GM21390 (cell line): ENCODE data around the gene CACNA1S.

ENCODE experiments used
- ATAC-seq: cut with Tn5 transposase; IDR thresholded peaks from one replicate; pipeline ENCODE4 v1.9.1; 2021; ENCODE audit not compliant: unreplicated experiment

Gene CACNA1S

DNA sequence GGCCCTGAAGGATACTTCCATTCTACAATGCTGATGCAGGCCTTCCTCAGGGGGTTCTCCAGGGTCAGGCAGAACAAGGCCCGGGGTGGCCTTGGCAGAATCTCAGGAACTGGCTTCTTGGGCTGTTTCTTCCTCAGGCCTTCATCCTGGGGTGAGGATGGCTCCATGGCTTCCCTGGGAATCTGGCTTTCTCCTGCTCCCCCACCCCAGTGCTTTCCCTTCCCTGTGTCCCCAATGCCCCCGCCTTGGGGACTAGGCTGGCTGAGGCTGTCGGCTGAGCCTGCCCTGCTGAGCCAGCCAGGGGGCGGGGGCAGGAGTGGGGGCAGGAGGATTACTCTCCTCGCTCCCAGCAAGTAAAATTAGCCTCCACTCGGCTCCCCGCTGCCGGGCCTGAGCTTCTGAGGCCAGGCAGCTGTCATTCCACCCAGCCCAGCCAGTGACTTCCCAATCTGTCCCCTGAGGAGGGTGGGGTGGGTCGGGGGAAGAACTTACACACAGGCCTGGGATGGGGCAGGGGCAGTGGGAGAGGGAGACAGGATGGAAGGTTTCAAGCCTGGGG, at the start of gene CACNA1S:
CACNA1S (minus strand) TSS at position 254 of the 559 bp plus-strand sequence; CDS start at position 167, 87 bp downstream.
- ATAC-seq = no peak

DNA sequence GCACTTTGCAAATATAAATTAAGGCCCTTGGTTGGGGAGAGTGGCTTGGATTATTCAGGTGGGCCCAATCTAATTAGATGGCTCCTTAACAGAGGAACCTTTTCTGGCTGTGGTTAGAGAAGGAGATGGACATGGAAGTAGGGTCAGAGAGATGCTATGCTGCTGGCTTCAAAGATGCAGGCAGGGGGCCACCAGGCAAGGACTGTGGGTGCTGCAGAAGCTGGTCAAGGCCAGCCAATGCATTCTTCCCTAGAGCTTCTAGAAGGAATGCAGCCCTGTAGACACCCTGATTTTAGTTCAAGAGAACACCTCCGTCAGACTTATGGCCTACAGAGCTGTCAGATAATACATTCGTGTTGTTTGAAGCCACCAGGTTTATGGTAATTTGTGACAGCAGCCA, 45.7 kb upstream of the CACNA1S start:
- ATAC-seq = no peak

DNA sequence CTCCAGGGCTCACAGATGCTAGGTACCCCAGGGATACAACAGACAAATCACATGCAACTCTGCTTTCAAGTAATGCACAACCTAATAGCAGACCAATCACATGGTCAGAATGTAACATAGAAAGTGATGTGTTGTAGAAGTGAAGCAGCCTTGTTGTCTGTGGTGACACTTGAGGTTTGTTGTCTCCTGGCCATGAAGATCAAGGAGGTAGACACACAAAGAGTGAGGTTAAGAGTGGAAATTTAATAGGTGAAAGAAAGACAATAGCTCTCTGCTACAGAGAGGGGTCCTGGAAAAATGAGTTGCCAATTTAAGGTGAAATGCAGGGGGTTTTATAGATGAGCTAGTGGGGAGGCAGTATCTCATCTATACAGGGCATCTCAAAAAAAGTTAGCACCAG, 44.6 kb upstream of the CACNA1S start:
- ATAC-seq = no peak

DNA sequence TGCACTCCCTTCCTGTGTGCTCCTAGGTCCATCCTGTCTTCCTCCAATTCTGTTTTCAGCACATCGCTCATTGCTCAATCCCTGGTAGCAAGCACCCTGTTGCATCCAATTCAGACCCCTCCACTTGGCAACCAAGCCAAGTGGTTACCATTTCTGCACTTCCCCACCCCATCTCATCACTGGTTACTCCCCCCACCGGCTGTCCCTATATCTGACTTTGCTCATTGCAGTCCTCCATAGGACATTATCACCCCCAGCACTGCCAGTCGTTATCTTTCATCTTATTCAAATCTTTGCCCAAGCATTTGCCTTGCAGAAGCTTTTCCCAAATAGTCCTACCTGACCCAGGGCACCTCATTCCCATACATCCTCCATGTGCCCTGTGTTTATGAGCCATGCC, 44.1 kb upstream of the CACNA1S start:
- no peak for ATAC-seq

DNA sequence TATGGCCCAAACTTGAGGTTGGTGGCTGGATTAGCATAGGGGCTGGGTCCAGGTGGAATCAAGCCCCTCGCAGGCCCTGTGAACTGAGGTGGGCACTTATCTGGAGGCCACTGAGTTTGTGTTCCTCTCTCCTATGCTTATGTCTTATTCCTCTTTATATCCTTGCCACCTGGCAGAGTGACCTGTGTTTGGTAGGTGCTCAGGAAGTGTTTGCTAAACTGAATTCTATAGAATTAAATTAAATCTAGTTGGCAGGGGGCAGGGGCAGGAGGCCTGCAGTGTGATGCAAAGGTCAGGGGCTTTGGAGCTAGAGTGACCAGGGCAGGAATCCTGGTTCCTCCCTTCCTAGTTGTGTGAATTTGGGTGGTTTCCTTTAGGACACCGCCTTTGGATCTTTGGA, 43.1 kb upstream of the CACNA1S start:
- no peak for ATAC-seq

DNA sequence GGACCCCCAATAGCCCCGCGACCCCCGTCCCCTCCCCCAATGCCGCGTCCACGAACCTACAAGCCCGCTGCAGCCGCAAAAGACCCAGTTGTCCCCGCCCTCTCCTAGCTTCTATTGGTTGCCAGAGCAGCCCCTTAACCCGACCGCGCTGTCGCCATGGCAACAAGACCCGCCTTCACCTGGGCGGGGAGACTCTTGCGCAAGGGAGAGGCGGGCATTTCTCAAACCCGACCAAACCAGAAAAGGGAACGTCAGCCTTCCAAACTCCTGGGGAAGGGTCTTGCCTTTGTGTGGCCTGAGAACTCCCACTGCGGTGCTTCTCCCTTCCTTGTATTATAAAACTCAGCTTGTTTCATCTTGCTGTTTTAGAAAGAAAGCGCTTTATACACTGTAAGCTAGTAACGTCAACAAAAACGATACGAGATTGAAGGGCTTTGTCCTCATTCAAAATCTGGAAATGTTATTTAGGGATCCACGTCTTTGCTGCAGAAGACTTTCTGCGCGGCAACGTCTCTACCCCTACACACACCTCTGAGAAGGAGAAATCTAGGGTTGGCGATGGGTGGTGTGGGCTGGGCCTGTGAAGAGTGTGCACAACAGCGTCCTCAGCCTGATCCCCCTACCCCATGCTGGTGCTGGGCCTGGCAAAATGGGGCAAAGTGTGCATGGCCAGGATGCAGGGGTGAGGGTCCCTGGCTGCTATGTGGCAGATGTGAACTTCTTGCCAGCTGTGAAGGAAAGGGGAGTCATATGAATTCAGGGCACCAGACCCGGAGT, 42.4 kb upstream of the CACNA1S start, which contains the start of gene TMEM9:
TMEM9 (minus strand) TSS at position 86 of the 777 bp plus-strand sequence. CDS start 551 bp downstream, outside the sequence.
- ATAC-seq = peak; percentile 97

GRCh38 chr1:201153474-201154388, 41.5 kb upstream of the CACNA1S start:
- ATAC-seq = peak; percentile 77

GRCh38 chr1:201149400-201149799, 37.2 kb upstream of the CACNA1S start:
- no peak for ATAC-seq

DNA sequence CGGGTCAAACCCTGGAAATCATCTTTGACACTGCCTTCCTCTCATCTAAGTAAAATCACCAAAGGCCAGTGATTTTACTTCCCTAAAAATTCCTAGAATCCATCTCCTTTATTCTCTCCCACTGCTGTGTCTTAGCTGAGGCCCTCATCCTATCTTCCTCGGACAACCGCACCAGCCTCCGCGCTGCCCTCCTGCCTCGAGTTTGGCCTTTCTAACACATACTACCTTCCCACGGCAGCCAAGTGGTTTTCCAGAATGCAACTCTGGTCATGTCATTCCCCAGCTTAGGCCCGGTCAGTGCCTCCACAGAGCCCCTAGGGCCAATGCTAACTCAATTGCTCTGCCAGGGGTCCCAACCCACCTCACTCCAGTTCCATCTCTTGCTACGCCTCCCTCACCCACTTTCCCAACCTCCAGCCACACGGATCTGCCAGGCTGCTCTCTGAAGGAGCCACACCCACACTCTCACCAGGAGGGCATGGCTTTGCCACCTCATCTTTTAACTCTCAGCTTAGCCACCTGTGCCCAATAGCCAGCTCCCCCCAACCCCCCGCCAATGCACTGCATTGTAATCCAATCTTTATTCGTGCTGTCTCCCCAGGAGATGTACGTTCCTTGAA, 35.3 kb upstream of the CACNA1S start:
- no peak for ATAC-seq

GRCh38 chr1:201146626-201147390, 34.6 kb upstream of the CACNA1S start:
- no peak for ATAC-seq

- no peak for ATAC-seq
These were observed 33.6 kb upstream of the CACNA1S start for GRCh38 chr1:201145816-201146215.

DNA sequence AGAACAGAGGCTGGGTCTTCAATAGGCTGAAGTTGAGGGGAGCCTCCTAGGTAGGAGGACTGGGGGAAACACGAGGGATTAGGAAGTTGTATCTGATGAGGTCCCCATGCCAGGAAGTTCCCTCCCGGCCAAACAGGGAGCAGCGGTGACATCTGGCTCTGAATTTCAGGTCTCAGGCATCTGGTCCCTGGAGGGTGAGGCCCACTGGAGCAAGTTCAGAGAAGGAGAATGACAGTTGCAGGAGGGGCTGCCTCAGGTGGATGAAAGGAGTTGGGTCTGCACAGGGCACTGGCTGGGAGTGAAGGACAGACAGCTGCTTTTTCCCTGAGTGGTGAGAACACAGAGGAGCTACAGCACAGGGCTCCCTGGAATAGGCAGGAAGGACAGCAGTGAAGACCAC, 32.9 kb upstream of the CACNA1S start:
- no peak for ATAC-seq

- ATAC-seq = no peak
These were observed 32.5 kb upstream of the CACNA1S start for GRCh38 chr1:201144701-201145100.

- no peak for ATAC-seq
These were observed 31.8 kb upstream of the CACNA1S start for GRCh38 chr1:201143726-201144635.

DNA sequence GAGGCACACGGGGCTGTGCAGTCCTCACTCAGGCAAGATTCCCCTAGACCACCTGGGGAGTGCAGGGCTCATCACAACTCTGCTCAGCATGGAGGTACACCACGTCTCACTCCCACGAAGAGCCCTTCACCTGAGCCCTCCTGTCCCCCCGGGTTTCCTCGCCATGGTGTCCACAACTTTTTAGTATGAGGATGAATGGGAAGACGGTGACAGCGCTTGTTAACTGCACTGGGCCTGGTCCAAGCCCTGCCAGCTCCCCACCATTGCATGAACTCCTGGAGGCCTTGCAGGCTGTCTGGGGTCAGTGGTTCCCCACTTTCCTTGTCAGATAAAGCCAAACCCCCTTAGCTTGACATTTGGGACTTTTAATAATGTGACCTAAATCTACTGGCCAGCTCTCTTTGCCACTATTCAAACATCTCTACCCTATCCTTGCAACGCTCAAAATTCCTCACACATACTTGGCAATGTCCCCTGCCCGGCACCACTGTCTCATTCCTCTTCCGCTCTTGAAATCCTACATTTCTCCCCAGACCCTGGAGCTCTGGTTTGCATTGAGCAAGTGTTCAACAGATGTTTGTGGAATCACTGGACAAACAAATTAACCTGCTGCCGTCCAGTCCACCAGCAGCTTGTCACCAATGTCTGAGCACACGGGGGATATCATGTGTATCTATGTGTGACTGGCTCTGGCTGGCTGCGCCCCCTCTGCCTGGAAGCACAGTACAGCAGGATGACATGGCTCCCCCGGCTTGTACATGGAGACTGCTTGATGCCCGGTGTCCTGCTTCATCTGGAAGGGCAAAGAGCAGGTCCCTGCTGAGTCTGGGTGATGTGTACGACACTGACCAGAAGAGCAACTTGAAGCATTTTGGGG, 30.9 kb upstream of the CACNA1S start:
- ATAC-seq = no peak

GRCh38 chr1:201142011-201142848, 30.0 kb upstream of the CACNA1S start:
- ATAC-seq = no peak

DNA sequence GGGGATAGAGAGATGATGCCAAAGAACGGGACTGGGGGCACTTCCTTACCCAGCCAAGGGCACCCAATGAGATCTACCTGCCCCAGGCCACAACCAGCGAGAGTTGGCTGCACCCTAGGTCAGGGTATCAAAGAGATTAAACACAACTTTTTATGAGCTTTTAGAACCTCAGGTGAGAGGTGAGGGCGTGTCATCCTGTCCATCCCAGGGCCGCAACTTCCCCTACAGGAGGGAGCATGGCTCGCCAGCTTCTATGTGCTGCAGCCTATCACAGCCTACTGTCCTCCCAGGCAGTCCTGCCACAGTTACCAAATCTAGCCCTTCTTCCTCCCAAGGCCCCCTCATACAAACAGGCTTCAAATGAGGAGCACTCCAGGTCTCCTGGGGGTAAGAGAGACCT, 29.2 kb upstream of the CACNA1S start:
- ATAC-seq = no peak

DNA sequence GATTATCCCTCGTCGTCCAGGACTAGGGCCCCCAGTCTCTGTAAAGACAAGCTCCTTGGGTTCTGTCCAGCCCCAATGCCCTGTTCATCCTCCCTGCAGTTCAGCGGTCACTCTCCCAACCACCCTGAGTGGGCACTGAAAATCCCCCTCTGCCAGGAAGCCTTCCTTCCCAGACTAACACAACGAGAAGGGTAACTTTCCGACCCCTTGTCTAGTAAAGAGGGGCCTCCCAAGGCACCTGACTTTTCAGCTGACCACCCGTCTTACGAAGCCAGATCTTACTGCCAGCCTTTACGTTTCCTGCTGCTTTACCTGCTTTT, 28.7 kb upstream of the CACNA1S start:
- no peak for ATAC-seq
